Urinary bladder (tissue), 4 donors: Measurements from ENCODE around the gene CLEC7A. TPM values are rescaled to one million over a fixed set of nuclear protein-coding genes. Genes with fewer than 3 reads are reported as not detected.

Experiments used
- DNase-seq: peaks from one replicate; pipeline ENCODE4 v3.0.0-alpha.2; 2015; ENCODE audit errors: extremely low spot score
- H3K27ac ChIP-seq: one replicate; pipeline ENCODE4 v1.5.1; 2013; ENCODE audit warnings: low read depth, mild to moderate bottlenecking, moderate library complexity
- H3K36me3 ChIP-seq: one replicate; pipeline ENCODE4 v1.6.1; 2013; ENCODE audit warnings: mild to moderate bottlenecking, moderate library complexity; ENCODE audit not compliant: insufficient read depth
- H3K4me1 ChIP-seq: one replicate; pipeline ENCODE4 v1.6.1; 2013; ENCODE audit warnings: mild to moderate bottlenecking, moderate library complexity; ENCODE audit not compliant: insufficient read depth
- H3K4me3 ChIP-seq: one replicate; pipeline ENCODE4 v1.5.1; 2013; ENCODE audit warnings: low read depth, low read length
- WGBS: extraction: QIAGEN DNeasy Blood & Tissue Kit; methylation state at CpG from one replicate; pipeline ENCODE4 v1.1.7; 2013; 5-methylcytosine and 5-hydroxymethylcytosine counted together
- polyA plus RNA-seq: library from polyadenylated mRNA; stranded (reverse); fragments of 200-250 nt; gene quantifications from one replicate; pipeline ENCODE4 v1.2.3, GENCODE V29; 2013
- total RNA-seq: library from RNA; depleted of rRNA; stranded (reverse); fragments of >200 nt; gene quantifications from one replicate; pipeline ENCODE4 v1.2.3, GENCODE V29; 2014
- donor health status: healthy with polysubstance abuse.
- donor health status: healthy.

Gene CLEC7A
- total and polyA plus RNA-seq, 2 donors, result 4.5 to 8.4 TPM

DNA sequence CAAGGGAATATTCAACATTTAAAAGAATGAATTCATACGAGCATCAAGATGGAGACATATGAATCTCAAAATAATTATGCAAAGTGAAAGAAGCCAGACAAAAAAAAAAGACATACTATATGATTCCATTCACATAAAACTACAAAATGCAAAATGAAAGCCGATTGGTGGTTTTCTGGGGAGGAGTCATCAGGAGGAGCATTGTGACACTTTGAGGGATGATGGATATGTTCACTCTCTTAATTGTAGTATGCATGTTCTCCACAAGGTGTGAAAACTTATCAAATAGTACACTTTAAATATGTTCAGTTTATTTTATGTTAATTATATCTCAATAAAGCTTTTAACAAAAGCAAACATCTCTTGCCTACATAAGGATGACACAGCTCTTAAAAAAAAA is 28.4 kb upstream of the CLEC7A start:
- Histone ChIP-seq H3K36me3 (no peaks in the 10 kb centered on the region), H3K4me1 (no peaks in the 10 kb centered on the region), H3K4me3 (no peak overlapping the region), H3K27ac (no peak overlapping the region)
- no peak for DNase-seq
- 88% methylated on average over 2 of the region's 2 CpGs for WGBS

GRCh38 chr12:10155966-10156365 is 26.0 kb upstream of the CLEC7A start:
- no peak overlapping the region for H3K4me3 ChIP-seq
- no peak for DNase-seq
- no peak overlapping the region for H3K27ac ChIP-seq
- H3K4me1 ChIP-seq, result no peaks in the 10 kb centered on the region
- 82% methylated on average over 3 of the region's 3 CpGs for WGBS
- H3K36me3 ChIP-seq, result no peaks in the 10 kb centered on the region

DNA sequence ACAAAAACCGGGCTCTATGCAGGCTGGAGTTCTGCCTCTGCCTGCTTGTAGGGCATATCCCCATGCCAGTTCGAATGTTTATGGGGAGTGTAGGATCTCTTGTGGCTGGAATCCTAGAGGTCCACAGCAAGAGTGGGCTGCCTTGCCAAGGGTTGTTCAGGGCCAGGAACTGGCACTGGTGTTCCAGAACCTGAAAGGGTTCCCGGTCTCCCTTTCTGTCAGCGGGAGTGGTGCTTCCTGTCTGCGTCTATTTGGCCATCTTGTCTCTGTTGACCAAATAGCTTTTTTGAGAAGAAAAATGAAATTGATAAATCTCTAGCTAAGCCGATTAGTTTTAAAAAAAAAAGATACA is 24.1 kb upstream of the CLEC7A start:
- H3K4me3 ChIP-seq, result no peak overlapping the region
- no peak for DNase-seq
- 67% methylated on average over 6 of the region's 6 CpGs for WGBS
- no peaks in the 10 kb centered on the region for H3K4me1 ChIP-seq
- no peaks in the 10 kb centered on the region for H3K36me3 ChIP-seq
- no peak overlapping the region for H3K27ac ChIP-seq

DNA sequence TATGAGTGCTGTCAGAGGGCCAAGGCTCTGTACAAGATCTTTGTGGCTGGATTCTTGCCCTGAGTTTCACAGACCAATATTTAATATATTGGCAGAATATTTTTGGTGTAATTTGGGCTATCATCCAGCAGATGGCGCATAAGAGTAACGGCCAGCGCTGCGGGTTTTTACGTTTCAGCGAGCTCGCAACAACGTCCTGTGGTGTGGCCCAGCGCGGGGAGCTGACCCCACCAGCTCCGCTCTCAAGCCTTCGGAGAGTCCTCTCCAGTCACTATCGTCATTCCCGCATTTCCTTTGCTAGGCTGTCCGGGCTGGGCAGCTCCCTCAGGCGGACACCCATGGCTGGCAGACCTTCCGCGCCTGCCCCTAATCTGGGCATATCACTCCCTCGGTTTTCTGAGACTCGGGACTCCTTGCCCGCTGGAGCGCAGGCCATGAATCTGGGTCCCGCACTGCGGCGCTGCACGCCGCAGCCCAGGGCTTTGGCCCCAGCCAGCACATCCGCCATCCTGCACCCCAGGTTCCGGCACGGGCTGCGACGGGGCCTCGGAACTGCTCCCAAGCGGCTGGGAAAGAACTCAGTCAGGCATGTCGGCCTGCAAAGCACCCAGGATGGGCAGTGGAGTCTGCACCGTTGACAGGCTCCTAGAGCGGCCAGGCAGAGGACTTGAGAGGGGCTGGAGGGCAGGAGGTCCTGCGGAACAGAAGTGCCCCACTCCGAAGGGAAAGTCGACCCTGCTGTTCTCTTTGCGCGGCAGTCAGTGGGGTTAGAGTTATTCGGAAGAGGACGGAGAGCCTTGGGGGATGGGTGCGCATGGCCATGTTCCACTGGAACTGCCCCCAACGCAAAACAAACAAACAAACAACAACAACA is 23.5 kb upstream of the CLEC7A start:
- Histone ChIP-seq H3K4me1 (no peaks in the 10 kb centered on the region), H3K27ac (peak overlapping the region; percentile 11), H3K36me3 (no peaks in the 10 kb centered on the region), H3K4me3 (peak overlapping the region; percentile 51)
- no peak for DNase-seq
- 6% methylated on average over 46 of the region's 46 CpGs for WGBS

GRCh38 chr12:10151621-10152020 is 21.6 kb upstream of the CLEC7A start:
- Histone ChIP-seq H3K36me3 (no peaks in the 10 kb centered on the region), H3K4me3 (no peak overlapping the region)
- WGBS, result 62% methylated on average over 2 of the region's 2 CpGs

GRCh38 chr12:10147714-10148403 is 17.9 kb upstream of the CLEC7A start:
- Histone ChIP-seq H3K36me3 (no peaks in the 10 kb centered on the region), H3K4me1 (no peaks in the 10 kb centered on the region), H3K27ac (no peak overlapping the region), H3K4me3 (no peak overlapping the region)
- WGBS, result 87% methylated on average over 5 of the region's 5 CpGs
- no peak for DNase-seq

More at GRCh38 chr12:10151621-10152020, 21.6 kb upstream of the CLEC7A start:
- DNase-seq, result no peak
- no peaks in the 10 kb centered on the region for H3K4me1 ChIP-seq
- H3K27ac ChIP-seq, result no peak overlapping the region

- no peaks in the 10 kb centered on the region for H3K36me3 ChIP-seq
- H3K4me3 ChIP-seq, result no peak overlapping the region
- DNase-seq, result no peak
- no peak overlapping the region for H3K27ac ChIP-seq
- no peaks in the 10 kb centered on the region for H3K4me1 ChIP-seq
- 37% methylated on average over 1 of the region's 1 CpG for WGBS
Measured at GRCh38 chr12:10142976-10143589, 13.1 kb upstream of the CLEC7A start.

DNA sequence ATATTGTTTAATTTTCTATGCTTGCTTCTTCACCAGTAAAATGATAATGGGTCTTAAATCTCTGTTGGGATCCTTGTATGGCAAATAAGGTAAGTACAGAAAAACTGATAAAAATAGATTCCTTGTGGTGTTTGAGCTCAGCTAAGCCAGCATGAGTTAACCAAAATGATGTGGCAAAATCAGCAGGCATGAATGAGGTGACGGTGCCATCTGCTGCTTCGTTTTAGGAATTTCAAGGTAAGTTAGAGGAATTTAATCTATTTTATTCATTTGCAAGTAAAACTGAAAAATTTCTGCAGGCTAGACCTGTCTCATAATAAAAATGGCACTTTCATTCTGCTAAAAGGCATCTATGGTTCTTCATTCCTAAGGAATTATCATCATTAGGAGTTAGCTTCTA is 10.0 kb upstream of the CLEC7A start:
- WGBS, result 29% methylated on average over 2 of the region's 2 CpGs
- DNase-seq, result peak; percentile 35
- H3K27ac ChIP-seq, result no peak overlapping the region
- H3K4me3 ChIP-seq, result no peak overlapping the region
- H3K4me1 ChIP-seq, result no peaks in the 10 kb centered on the region
- H3K36me3 ChIP-seq, result no peaks in the 10 kb centered on the region

DNA sequence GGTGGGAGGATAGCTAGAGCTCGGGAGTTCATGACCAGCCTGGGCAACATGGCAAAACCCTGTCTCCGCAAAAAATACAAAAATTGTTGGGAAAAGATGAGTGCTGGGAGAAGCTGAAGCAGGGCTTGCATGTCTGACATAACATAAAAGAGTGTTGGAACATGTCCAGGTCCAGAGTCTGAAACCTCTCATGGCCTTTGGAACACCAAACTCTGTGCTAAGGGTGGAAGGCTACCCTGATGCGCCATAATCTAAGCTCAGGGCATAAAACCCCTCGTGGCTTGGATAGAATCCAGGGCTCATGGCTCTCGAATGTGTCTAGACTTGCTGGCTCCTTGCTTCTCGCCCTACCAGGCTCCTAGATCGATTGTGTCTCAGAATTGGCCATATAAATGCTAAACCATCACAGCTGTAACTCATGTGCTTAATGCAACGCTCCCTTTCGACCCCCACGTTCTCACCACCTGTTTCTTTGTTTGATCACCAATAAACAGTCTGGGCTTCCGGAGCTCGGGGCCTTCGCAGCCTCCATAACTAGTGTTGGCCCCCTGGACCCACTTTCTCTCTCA is 6.7 kb upstream of the CLEC7A start:
- no peak overlapping the region for H3K4me3 ChIP-seq
- no peak for DNase-seq
- WGBS, result 75% methylated on average over 13 of the region's 13 CpGs

DNA sequence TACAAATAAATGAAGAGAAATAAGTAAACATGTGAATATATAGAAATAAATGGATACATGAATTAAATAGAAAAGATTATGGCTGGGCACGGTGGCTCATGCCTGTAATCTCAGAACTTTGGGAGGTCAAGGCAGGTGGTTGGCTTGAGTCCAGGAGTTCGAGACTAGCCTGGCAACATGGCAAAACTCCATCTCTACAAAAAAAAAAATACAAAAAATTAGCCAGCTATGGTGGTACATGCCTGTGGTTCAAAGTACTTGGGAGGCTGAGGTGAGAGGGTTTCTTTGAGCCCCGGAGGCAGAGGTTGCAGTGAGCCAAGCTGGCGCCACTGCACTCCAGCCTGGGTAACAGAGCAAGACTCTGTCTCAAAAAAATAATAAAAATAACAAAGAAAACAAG is 5.1 kb upstream of the CLEC7A start:
- no peak for DNase-seq
- Histone ChIP-seq H3K4me1 (no peaks in the 10 kb centered on the region), H3K27ac (no peak overlapping the region), H3K36me3 (no peaks in the 10 kb centered on the region), H3K4me3 (no peak overlapping the region)
- WGBS, result 79% methylated on average over 4 of the region's 4 CpGs

More for the DNA sequence above, 6.7 kb upstream of the CLEC7A start:
- Histone ChIP-seq H3K36me3 (no peaks in the 10 kb centered on the region), H3K4me1 (no peaks in the 10 kb centered on the region), H3K27ac (no peak overlapping the region)

GRCh38 chr12:10132850-10133370 is 2.9 kb upstream of the CLEC7A start:
- 65% methylated on average over 6 of the region's 6 CpGs for WGBS
- H3K36me3 ChIP-seq, result no peaks in the 10 kb centered on the region
- no peak overlapping the region for H3K27ac ChIP-seq
- DNase-seq, result no peak
- H3K4me1 ChIP-seq, result no peaks in the 10 kb centered on the region
- no peak overlapping the region for H3K4me3 ChIP-seq

DNA sequence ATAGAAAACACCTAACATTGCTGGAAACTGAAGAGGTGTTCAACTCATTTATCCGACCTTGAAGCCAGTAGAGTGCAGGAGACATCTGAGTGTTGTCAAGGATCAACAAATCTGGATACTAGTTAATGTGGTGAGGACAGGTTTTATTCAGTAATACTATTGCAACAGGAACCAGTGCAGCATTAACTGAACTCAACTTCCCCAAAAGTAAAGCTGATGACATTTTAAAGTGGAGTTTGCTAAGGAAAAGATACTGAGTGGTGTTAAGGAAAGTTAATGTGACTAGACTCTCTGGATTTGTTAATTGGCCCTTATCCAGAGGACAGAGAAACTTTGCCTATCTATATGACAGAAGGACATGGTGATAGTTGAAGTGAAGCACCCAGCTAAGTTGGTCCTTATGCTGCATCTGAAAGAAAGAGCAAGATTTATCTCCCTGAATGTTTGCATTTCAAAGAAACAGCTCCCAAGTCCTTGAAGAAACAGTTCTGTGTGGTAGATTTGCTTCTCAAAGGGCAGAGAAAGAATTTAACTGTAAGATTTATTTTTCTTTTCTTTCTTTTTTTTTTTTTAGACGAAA is 1.2 kb upstream of the CLEC7A start:
- Histone ChIP-seq H3K27ac (no peak overlapping the region), H3K4me3 (no peak overlapping the region), H3K36me3 (no peaks in the 10 kb centered on the region), H3K4me1 (no peaks in the 10 kb centered on the region)
- 38% methylated on average over 2 of the region's 2 CpGs for whole genome bisulfite sequencing
- no peak for DNase-seq

- Histone ChIP-seq H3K36me3 (no peaks in the 10 kb centered on the region), H3K4me1 (no peaks in the 10 kb centered on the region), H3K4me3 (no peak overlapping the region), H3K27ac (no peak overlapping the region)
- WGBS, result 82% methylated on average over 5 of the region's 5 CpGs
- DNase-seq, result no peak
Measured at GRCh38 chr12:10128687-10129086, 1.3 kb downstream of the CLEC7A start.
